Dermis blood vessel endothelial cell (primary cell): ENCODE measurements around the gene NKD2. TPM values are rescaled to one million over a fixed set of nuclear protein-coding genes. Genes with fewer than 3 reads are reported as not detected.

ENCODE experiments used
- DNase-seq: peaks from one replicate; pipeline ENCODE4 v3.0.0; 2010
- total RNA-seq: library from RNA; depleted of rRNA; stranded (reverse); fragments of >200 nt; gene quantifications from 2 replicates; pipeline ENCODE4 v1.2.3, GENCODE V29; 2014

NKD2 gene
- total RNA-seq, 1 donor from 2014 or later, result 0.17 TPM

DNA sequence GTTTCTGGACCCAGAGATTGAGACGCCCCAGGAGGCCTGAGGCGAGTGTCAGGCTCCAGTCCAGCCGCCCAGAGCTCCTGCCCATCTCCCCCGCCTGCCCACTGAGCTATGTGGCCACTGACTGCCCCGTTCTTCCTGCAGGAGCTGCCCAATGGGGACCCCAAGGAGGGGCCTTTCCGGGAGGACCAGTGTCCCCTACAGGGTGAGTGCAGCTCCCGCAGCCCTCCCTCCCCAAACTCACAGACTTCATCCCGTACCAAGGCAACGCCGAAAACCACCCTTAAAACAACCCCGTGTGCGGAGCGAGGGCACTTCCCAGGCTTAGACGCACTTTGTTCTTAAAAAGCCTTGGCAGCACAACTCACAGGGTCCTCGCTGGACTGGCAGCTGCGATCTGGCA is 23.4 kb downstream of the NKD2 start:
- DNase-seq, result no peak

DNA sequence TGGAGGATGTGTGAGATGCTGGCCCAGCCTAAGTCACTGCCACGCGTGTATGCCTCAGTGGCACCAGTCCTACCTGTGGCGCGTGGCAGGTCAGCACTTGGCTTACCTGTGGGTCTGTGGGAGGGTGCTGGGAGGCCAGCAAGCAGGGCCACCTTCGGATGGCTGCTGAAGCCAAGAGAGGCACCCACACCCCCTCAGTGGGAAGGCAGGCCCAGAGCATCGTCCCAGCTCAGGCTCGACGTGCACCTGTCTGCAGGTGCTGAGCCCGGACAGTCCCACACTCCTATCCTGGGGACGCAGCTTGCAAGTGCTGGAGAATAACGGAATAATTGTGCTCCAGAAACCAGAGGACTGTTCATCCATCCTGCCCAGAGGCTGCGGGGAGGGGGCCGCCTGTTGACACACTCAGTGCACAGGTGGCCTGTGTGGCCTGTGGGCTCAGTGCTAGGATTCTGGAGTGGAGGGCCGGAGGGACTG is 24.0 kb downstream of the NKD2 start:
- no peak for DNase-seq

GRCh38 chr5:1033178-1033577 is 24.6 kb downstream of the NKD2 start:
- DNase-seq, result no peak

DNA sequence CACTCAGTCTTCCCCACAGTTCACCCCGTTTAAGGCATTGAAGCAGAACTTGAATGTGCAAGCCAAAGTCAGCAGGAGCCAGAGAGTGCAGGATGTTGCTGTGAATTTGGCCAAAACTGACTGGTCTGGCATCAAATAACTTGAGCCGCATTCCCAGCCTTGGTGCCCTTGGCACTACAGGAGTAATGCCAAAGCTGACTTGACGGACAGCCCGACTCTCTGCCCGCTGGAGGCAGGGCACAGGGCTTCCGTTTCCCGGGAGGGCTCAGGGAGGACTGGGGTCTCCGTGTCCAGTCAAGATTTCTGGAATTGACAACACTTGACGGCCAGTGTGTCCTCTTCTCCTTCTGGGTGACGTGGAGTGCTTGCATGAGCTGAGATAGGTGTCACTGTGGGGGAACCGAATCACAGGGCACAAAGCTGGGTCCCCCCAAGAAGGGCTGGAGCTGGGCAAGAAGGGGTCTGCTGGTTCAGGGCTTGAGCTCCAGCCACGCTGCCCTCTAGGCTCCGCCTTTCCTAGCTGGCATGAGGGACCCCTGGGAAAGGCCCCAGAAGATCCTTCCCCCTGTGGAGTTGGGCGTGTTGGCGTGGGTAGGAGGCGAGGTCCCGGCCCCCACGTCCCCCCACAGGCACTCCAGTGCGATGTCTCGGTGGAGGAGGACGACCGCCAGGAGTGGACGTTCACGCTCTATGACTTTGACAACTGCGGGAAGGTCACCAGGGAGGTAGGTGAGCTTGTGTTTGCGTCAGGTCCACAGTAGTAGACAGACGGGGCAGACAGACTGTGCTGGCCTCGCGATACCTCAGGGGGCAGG is 25.2 kb downstream of the NKD2 start:
- DNase-seq, result no peak

DNA sequence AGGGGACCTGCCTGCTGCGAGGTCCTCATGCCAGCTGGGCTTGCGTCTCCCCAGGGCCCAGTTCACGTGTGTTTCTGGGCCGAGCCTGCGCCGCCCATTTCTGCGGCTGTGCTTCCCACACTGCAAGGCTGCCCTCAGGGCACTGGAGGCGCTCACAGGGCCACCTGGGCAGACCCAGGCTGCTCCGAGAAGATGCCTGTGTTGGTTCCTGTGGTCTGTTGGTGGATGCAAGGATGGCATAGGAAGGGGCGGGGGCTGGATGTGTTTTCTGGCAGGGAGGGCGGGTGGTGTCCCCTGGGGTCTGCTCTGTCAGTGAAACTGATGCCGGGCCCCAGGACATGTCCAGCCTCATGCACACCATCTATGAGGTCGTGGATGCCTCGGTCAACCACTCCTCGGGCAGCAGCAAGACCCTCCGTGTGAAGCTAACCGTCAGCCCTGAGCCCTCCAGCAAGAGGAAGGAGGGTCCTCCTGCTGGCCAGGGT is 25.9 kb downstream of the NKD2 start:
- DNase-seq, result no peak

GRCh38 chr5:1034986-1035385 is 26.4 kb downstream of the NKD2 start:
- no peak for DNase-seq

GRCh38 chr5:1035421-1036405 is 27.1 kb downstream of the NKD2 start:
- DNase-seq, result no peak

- no peak for DNase-seq
These were observed 28.0 kb downstream of the NKD2 start for GRCh38 chr5:1036504-1037122.

- no peak for DNase-seq
These were observed 28.6 kb downstream of the NKD2 start for GRCh38 chr5:1037123-1037670.

- DNase-seq, result no peak
These were observed 29.2 kb downstream of the NKD2 start for GRCh38 chr5:1037671-1038416.

DNA sequence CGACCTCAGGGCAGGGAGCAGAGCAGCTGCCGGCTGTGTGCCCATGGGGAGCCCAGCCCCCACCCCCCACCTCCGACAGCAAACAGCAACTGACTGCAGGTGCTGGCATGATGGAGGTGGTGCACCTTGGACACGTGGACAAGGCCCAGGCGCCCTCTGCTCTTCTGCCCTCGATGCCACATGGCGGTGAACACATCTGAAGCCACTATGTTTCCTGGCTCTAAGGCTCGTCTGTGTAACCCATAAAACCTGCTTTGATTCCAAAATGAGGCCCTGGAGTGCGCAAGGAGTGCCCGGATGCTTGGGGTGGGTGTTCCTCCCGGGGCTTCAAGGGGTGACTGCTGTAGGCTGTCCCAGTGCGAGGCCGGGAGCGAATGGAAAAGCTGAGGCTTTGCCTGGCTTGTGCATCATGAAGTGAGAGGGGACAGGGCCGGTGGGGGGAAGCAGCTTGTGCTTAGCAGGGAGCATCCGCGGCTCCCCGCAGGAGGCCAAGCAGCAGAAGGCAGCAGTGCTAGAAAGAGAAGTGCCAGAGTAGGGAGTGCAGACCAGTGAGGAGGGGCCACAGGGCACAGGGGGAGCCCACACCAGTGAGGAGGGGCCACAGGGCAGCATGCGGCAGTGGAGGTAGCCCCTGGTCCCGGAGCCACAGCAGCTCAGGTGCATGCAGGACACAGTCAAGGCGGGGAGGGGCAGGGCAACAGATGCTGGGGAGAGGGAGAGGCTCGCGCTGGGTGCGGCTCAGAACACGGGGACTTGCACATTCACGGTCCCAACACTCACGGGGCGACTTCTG is 30.0 kb downstream of the NKD2 start:
- no peak for DNase-seq

- DNase-seq, result no peak
These were observed 30.6 kb downstream of the NKD2 start for GRCh38 chr5:1039210-1039548.

DNA sequence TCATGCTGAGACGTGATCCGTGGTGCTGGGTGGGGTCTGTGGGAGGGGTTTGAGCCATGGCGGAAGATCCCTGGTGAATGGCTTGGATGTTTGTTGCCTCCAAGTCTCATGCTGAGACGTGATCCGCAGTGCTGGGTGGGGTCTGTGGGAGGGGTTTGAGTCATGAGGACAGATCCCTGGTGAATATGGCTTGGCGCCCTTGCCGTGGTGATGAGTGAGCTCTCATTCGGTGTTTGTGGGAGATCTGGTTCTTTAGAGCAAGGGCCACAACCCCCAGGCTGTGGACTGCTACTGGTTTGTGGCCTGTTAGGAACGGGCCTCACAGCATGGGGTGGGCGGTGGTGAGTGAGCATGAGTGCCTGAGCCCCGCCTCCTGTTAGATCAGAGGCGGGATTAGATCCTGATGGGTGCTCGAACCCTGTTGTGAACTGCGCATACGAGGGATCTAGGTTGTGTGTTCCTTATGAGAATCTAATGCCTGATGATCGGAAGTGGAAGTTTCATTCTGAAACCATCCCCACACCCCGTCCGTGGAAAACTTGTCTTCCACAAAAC is 31.2 kb downstream of the NKD2 start:
- no peak for DNase-seq

GRCh38 chr5:1040571-1040970 is 32.0 kb downstream of the NKD2 start:
- no peak for DNase-seq

DNA sequence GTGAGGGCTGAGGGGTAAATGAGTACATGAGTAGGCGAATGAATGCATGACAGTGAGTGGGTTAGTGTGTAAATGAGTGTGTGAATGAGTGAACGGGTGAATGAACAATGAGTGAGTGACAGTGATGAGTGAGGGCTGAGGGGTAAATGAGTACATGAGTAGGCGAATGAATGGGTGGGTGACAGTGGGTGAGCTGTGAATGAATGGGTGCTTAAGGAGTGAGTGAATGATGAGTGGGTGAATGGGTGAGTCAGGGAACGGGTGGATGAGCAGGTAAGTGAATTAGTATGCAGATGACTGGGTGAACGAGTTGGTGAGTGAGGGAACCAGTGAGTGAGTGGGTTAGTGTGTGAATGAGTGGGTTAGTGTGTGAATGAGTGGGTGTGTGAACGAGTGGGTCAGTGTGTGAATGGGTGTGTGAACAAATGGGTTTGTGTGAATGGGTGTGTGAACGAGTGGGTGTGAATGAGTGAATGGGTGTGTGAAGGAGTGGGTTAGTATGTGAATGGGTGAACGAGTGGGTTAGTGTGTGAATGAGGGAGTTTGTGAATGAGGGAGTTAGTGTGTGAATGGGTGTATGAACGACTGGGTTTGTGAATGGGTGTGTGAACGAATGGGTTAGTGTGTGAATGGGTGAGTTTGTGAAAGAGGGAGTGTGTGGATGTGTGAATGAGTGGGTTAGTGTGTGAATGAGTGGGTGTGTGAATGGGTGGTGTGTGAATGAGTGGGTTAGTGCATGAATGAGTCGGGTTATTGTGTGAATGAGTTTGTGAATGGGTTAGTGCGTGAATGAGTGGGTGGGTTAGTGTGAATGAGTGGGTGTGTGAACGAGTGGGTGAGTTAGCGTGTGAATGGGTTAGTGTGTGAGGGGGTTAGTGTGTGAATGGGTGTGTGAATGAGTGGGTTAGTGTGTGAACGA is 32.9 kb downstream of the NKD2 start:
- DNase-seq, result no peak

GRCh38 chr5:1042626-1043025 is 34.0 kb downstream of the NKD2 start:
- DNase-seq, result no peak

GRCh38 chr5:1043327-1043726 is 34.7 kb downstream of the NKD2 start:
- DNase-seq, result no peak

DNA sequence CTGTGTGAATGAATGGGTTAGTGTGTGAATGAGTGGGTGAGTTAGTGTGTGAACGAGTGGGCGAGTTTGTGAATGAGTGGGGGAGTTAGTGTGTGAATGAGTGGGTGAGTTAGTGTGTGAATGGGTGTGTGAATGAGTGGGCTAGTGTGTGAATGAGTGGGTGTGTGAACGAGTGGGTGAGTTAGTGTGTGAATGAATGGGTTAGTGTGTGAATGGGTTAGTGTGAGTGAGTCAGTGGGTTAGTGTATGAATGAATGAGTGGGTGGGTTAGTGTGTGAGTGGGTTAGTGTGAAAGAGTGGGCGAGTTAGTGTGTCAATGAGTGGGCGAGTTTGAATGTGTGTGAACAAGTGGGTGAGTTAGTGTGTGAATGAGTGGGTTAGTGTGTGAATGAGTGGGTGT is 35.5 kb downstream of the NKD2 start:
- DNase-seq, result no peak

GRCh38 chr5:1045960-1046560 is 37.5 kb downstream of the NKD2 start:
- DNase-seq, result no peak
